Measurements from ENCODE around the gene LMO7.
"Not testable (repeated sequence)": the region's sequence is repeated elsewhere in the genome, so short reads cannot be mapped to it uniquely, and the experiment has no call there.

Gene LMO7

GRCh38 chr13:75780103-75780502 is 144.0 kb downstream of the LMO7 start:
- not testable (repeated sequence) for DNase-seq

GRCh38 chr13:75782985-75783384 is 146.9 kb downstream of the LMO7 start:
- no peak for DNase-seq

GRCh38 chr13:75784003-75784402 is 147.9 kb downstream of the LMO7 start:
- no peak for DNase-seq

- DNase-seq, result no peak
Observed at GRCh38 chr13:75785130-75785529, 149.0 kb downstream of the LMO7 start.

GRCh38 chr13:75787249-75787928 is 151.3 kb downstream of the LMO7 start:
- no peak for DNase-seq

DNA sequence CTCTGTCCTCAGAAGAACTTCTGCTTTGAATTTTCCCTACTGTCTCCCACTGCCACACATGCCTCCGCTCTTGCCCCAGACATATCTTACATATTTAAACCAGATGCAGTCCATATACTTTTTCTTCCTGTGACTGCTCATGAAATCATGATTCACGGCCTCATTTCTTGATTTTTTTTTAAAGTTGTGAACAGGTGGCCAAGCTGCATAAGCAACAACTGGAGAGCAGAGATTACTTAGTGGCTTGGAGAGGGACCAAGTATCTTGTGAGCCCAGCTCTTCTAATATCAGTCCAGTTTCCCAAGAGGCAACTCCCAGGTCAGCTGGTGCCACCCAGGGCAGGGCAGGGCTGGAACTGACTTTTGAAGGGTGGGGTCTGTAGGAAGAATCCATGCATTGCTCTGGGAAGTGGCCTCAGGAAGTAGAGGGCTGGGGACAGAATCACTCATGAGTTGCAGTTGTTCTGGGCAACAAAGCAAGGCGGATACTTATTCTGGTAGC is 152.4 kb downstream of the LMO7 start:
- peak; percentile 60 for DNase-seq

DNA sequence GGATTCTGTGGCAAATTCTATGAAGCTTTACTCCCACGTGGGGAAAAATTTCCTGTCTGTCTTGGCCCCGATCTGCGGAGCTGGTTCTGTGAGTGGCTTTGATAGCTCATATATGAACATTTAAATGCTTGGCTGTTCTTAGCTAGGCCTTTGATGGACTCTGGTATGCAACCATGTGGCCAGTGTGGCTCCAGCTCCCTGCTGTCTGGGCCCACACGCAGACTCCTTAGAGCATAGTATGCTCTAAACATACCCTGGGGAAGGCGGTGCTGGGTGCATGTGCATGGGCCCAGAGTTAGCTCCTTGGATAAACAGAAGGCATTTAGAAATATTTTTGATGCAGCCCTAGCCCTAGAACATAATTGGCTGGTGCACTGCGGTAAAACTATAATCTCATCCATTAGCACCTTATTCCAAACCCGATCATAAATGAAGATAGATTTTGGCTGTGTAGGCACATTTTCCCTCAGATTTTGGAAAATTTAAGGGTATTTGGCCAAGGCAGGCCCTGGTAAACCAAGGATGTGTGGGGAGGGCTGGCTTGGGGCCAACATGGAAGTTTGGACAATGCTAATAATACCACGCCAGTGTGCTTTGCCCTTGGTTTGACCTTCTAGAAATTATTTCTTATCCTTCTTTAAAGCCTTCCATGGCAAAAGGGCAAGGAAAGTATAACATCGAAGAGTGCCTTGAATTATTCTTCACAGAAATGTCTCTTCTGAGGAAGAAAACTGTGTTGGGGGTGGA is 153.5 kb downstream of the LMO7 start:
- no peak for DNase-seq

DNA sequence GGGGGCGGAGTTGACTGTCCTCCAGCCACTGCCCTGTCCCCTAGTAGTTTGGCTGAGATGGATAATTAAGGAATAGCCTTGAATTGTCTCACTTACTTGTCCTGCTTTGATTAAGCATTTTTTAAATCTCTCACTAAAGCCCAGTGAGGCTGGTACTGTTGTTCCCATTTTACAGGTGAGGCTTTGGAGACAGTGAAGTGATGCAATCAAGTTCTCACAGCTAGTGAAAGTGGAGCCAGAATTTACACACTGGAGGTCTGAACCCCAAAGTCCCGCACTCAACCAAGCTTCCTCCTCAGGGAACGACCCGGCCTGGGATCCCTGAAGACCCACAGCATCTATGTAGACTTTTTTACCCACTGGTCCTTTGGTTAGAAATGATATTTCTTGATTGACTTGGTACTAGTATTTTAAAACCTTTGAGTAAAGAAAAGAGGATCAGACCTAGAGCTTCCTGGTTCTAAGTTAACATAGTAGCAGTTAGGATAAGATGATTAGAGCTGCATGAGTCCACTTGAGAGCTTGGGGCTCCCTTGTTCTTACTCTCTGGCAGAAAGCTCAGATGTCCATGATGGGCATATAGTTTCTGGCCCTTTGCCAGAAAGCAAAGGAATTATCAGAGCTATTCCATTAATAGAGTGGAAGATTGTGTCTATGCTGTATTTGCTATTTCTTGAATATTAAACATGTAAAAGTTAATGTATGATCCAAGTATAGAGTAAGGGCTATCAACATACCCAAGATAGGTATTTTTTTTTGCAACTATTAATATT is 154.3 kb downstream of the LMO7 start:
- DNase-seq, result no peak

DNA sequence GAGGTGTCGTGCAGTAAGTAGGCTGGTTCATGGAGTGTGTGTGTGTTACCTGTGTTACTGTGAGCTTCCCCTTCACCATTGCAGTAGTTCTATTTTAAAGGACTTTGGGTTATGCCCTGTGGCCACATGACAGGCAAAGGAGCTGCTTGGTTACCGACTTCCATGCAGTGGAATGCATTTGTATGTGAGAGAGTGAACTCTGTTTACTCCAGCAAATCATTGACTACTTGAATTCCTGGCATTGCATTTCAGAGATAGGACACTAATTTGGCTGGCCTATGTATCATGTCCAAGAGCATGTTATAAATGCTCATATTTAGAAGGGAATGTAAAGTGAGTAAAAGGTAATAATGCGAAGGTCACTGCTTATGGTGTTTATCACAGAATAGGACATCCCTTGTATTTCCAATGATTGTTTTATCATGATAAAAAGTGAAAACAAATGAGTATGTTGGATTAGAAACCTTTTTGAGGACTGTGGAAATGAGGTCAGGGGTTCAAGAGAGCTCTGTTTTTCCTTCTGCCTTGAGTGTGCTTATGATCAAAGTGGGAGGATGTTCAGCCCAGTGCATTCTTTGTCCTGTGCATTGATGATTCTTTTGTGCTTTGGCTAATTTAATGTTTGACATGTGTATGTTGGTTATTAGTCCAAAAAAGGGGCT is 156.5 kb downstream of the LMO7 start:
- no peak for DNase-seq

- not testable (repeated sequence) for DNase-seq
Observed at GRCh38 chr13:75793188-75793567, 157.0 kb downstream of the LMO7 start.

DNA sequence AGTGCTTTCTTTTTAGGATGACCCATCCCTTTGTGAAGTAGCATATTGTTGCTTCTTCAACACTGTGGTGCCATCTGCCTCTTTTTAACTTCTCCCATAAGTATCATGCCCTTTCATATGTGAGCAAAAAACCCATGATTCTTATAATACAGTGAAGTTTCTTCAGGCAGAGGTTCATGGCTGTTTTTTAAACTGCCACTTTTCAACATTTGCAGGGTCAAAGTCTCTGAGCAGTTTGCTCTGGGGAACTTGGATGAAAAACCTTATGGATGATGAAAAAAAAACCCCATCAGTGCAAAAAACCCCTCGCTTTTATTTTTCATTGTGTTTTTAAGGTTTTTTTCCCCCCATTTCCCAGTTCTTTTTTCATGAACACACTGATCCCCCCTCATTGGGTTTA is 158.5 kb downstream of the LMO7 start:
- DNase-seq, result no peak

- DNase-seq, result no peak
Observed at GRCh38 chr13:75795274-75795673, 159.1 kb downstream of the LMO7 start.

GRCh38 chr13:75796825-75797224 is 160.7 kb downstream of the LMO7 start:
- no peak for DNase-seq

DNA sequence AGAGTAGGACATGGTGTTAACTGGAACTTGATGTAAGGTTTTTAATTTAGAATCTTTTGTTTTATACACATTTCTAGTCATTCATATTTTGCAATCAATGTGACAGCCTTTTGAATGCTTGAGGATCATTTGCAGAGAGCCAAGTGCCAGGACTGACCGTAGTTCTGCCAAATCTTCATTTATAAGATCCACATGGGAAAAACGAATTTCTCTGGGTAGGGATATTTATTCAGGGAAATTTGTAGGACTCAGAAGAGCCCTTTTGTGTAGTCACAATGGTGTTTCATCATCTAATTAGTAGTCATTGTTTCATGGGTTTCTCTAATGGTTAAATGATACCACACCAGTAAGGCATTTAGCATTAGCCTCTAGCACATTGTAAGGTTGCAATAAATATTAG is 161.1 kb downstream of the LMO7 start:
- no peak for DNase-seq

GRCh38 chr13:75797719-75798118 is 161.6 kb downstream of the LMO7 start:
- no peak for DNase-seq

- DNase-seq, result no peak
Observed at GRCh38 chr13:75798353-75799255, 162.5 kb downstream of the LMO7 start.

GRCh38 chr13:75800545-75800944 is 164.4 kb downstream of the LMO7 start:
- no peak for DNase-seq

GRCh38 chr13:75801388-75801945 is 165.3 kb downstream of the LMO7 start:
- no peak for DNase-seq

GRCh38 chr13:75802161-75802560 is 166.0 kb downstream of the LMO7 start:
- no peak for DNase-seq

GRCh38 chr13:75803164-75803611 is 167.1 kb downstream of the LMO7 start:
- no peak for DNase-seq

DNA sequence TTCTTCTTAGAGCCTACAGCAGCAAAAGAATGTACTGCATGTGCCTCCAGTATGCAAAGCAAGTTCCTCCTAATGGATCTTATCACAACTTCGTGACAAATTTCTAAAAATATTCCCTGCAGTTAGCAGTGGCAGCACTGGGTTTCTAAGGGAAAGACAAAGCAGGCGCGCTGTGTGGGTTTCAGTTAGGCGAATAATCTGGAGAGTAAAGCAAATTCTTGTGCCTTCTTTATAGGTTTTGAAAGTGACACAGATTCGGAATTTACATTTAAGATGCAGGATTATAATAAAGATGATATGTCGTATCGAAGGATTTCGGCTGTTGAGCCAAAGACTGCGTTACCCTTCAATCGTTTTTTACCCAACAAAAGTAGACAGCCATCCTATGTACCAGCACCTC is 167.9 kb downstream of the LMO7 start:
- no peak for DNase-seq

- DNase-seq, result no peak
Observed at GRCh38 chr13:75804605-75805004, 168.5 kb downstream of the LMO7 start.

All from suppressor macrophage treated with lipopolysaccharide for 4 hours (primary cell).